Heart right ventricle (tissue), 16 donors: ENCODE data around the gene CDKAL1. TPM values are rescaled to one million over a fixed set of nuclear protein-coding genes. Genes with fewer than 3 reads are reported as not detected.
"Not testable (repeated sequence)": the region's sequence is repeated elsewhere in the genome, so short reads cannot be mapped to it uniquely, and the experiment has no call there.

ENCODE experiments used
- ATAC-seq, 8 donors: fragments of 200-7000 bp; cut with Tn5 transposase; one replicate each; pipeline ENCODE4 v1.9.1; 2020; ENCODE audit warnings: mild to moderate bottlenecking in 8 of 8, moderate library complexity in 8 of 8, moderate number of reproducible peaks in 1 of 8
- DNase-seq, 2 donors: peaks; one replicate each; pipeline ENCODE4 v3.0.0-alpha.2; 2020
- H3K27ac ChIP-seq, 10 donors: fragments of 200-600 bp; sonication (generic) in 2 of 10; one replicate each; pipeline versions ENCODE4 v1.5.0 to v1.8.0; 2020 to 2022; ENCODE audit warnings: mild to moderate bottlenecking in 3 of 10
- H3K27me3 ChIP-seq, 7 donors: fragments of 200-600 bp; one replicate each; pipeline ENCODE4 v1.8.0; 2021 to 2022; ENCODE audit warnings: mild to moderate bottlenecking in 2 of 7
- H3K36me3 ChIP-seq, 9 donors: fragments of 200-600 bp; sonication (generic) in 1 of 9; one replicate each; pipeline versions ENCODE4 v1.5.0 to v1.8.0; 2020 to 2022; ENCODE audit warnings: mild to moderate bottlenecking in 2 of 9
- H3K4me1 ChIP-seq, 9 donors: fragments of 200-600 bp; sonication (generic) in 1 of 9; one replicate each; pipeline versions ENCODE4 v1.5.0 to v1.8.0; 2020 to 2022; ENCODE audit warnings: mild to moderate bottlenecking in 4 of 9
- H3K4me3 ChIP-seq, 10 donors: fragments of 200-600 bp; sonication (generic) in 2 of 10; one replicate each; pipeline versions ENCODE4 v1.5.0 to v1.8.0; 2020 to 2022; ENCODE audit warnings: mild to moderate bottlenecking in 7 of 10, moderate library complexity in 2 of 10
- H3K9me3 ChIP-seq, 11 donors: fragments of 200-600 bp in 10 of 11; sonication (generic) in 2 of 11; one replicate each; pipeline versions ENCODE4 v1.5.0 to v1.8.0; 2013 to 2022; ENCODE audit warnings: mild to moderate bottlenecking in 2 of 11, control low read depth in 1 of 11, moderate library complexity in 1 of 11
- CTCF ChIP-seq, 9 donors: fragments of 200-600 bp; sonication (generic) in 2 of 9; IDR thresholded peaks; one replicate each; pipeline versions ENCODE4 v1.5.0 to v1.8.0; 2021 to 2022; ENCODE audit warnings: antibody characterized with exemption in 9 of 9, mild to moderate bottlenecking in 5 of 9, moderate library complexity in 1 of 9
- WGBS, 2 donors: extraction: QIAGEN DNeasy Blood & Tissue Kit; methylation state at CpG; one replicate each; pipeline ENCODE4 v1.1.7; 2013; ENCODE audit warnings: inconsistent platforms in 1 of 2; 5-methylcytosine and 5-hydroxymethylcytosine counted together
- intact Hi-C, 10 donors: fragments of 100-400 bp; cut with DNase I; formaldehyde crosslinking; loops; one replicate each; pipeline versions ENCODE4 v1.11.1 to v1.14.2; 2022
- polyA plus RNA-seq, 2 donors: library from polyadenylated mRNA; stranded (reverse); fragments of 200-250 nt; gene quantifications; one replicate each; pipeline ENCODE4 v1.2.3, GENCODE V29; 2013
- total RNA-seq, 10 donors: library from RNA; stranded (reverse); fragmentation: NEBNext Ultra II Directional in 3 of 10; extraction: Animal tissue kit (Norgen Biotek cat#: 25700) in 3 of 10; gene quantifications; one replicate each; pipeline versions ENCODE4 v1.2.1 to v1.2.4, GENCODE V29; 2021 to 2023
- donor health status: Arrhythmogenic right ventricular cardiomyopathy.
- donor health status: ischemic (EF 13 %, LVEDD 7.1; RV severe dilation, severe dysfunction).
- donor health status: healthy with polysubstance abuse.
- donor health status: DM: no; HTN: yes; CAD: no.
- donor health status: DM: no; HTN: no; CAD: no.
- donor health status: ischemic (EF 25% LVEDD 6.9; RV normal size, moderate dysfunction).
- donor health status: ischemic (EF 25% LVEDD 5.7; RV mildly dilated, moderate dysfunction).
- donor health status: healthy.
- donor health status: DM: yes; HTN: yes; CAD: no.
- donor health status: Ischemic cardiomyopathy.
- donor health status: ischemic (EF 35%, LVEDD 5.7; RV mildly dilated, moderate dysfunction).
- donor health status: nonischemic (EF 11% LVEDD 7.7; RV severe dilation, severe dysfunction).
- donor health status: DM: yes; HTN: yes; CAD: no.
- donor health status: PGD.
- donor health status: ischemic (EF 29% LVEDD 5.4; RV normal size, mild dysfunction).
- donor health status: nonischemic (EF 23%, LVEDD 6.1; RV moderate dilation, normal function).

The CDKAL1 gene
- total and polyA plus RNA-seq, 12 donors = 3.2 to 14.0 (median 10.6) TPM

GRCh38 chr6:20509212-20509611 lies 25.0 kb upstream of the CDKAL1 start:
- H3K9me3 ChIP-seq = peaks cover 0 to 3% (median 0%) of the 10 kb centered on the region in 11 donors
- H3K4me3 ChIP-seq = no peak overlapping the region
- no peaks in the 10 kb centered on the region for H3K27me3 ChIP-seq
- WGBS, 2 donors = 52 to 68% methylated on average over 2 of the region's 2 CpGs
- H3K36me3 ChIP-seq = no peaks in the 10 kb centered on the region
- no peaks in the 10 kb centered on the region for H3K4me1 ChIP-seq
- no peak overlapping the region for H3K27ac ChIP-seq
- no peak for TF ChIP-seq CTCF (IDR thresholded peaks at IDR 0.05)
- DNase-seq (no peak), ATAC-seq (no peak)
- intact Hi-C loops = loop anchor here in 1 of 10 donors (5.0 kb wide), 1 partner anchor 837 kb away; no protein-coding TSS in a partner anchor

GRCh38 chr6:20511852-20512251 lies 22.4 kb upstream of the CDKAL1 start:
- H3K36me3 ChIP-seq = no peaks in the 10 kb centered on the region
- ATAC-seq (no peak), DNase-seq (no peak)
- H3K9me3 ChIP-seq = no peaks in the 10 kb centered on the region
- intact Hi-C loops = no loop called here
- H3K27me3 ChIP-seq = no peaks in the 10 kb centered on the region
- WGBS, 2 donors = 85 to 87% methylated on average over 2 of the region's 2 CpGs
- H3K4me3 ChIP-seq = no peak overlapping the region
- TF ChIP-seq CTCF (IDR thresholded peaks at IDR 0.05) = no peak
- no peaks in the 10 kb centered on the region for H3K4me1 ChIP-seq
- no peak overlapping the region for H3K27ac ChIP-seq

GRCh38 chr6:20525208-20525607 lies 9.0 kb upstream of the CDKAL1 start:
- 72 to 79% methylated on average over 3 of the region's 3 CpGs for WGBS, 2 donors
- intact Hi-C loops = loop anchor here in 6 of 10 donors (5.0 to 10.0 kb wide), 4 partner anchors 123 to 433 kb away; partner anchors contain the start of gene E2F3 (in 2 of the 6)
- H3K4me3 ChIP-seq, DNase-seq, ATAC-seq, H3K9me3 ChIP-seq, H3K36me3 ChIP-seq, H3K27ac ChIP-seq, H3K27me3 ChIP-seq: not testable (repeated sequence)
- H3K4me1 ChIP-seq = peaks cover 0 to 11% (median 5%) of the 10 kb centered on the region in 9 donors

GRCh38 chr6:20529086-20529448 lies 5.2 kb upstream of the CDKAL1 start:
- not testable (repeated sequence) for H3K27me3 ChIP-seq, H3K27ac ChIP-seq, H3K36me3 ChIP-seq, H3K4me3 ChIP-seq, H3K9me3 ChIP-seq, DNase-seq
- ATAC-seq = peak in 7 of 8 donors; percentile 30 to 74 (median 57)
- peaks cover 0 to 16% (median 8%) of the 10 kb centered on the region in 9 donors for H3K4me1 ChIP-seq
- peak; percentile 41 to 78 (median 63) for TF ChIP-seq CTCF (IDR thresholded peaks at IDR 0.05)
- 29 to 41% methylated on average over 5 of the region's 5 CpGs for WGBS, 2 donors
- intact Hi-C loops = loop anchor here in 9 of 10 donors (1.0 to 10.0 kb wide), 8 partner anchors 127 to 437 kb away; partner anchors contain the start of gene E2F3 (in 4 of the 9)

GRCh38 chr6:20532881-20533280 lies 1.4 kb upstream of the CDKAL1 start:
- intact Hi-C loops = loop anchor here in 5 of 10 donors (2.0 to 5.0 kb wide), 3 partner anchors 131 to 441 kb away; partner anchors contain the start of gene E2F3 (in 4 of the 5)
- H3K9me3 ChIP-seq = no peaks in the 10 kb centered on the region
- H3K27me3 ChIP-seq = no peaks in the 10 kb centered on the region
- ATAC-seq (no peak), DNase-seq (no peak)
- no peak overlapping the region for H3K4me3 ChIP-seq
- peaks cover 0 to 29% (median 22%) of the 10 kb centered on the region in 9 donors for H3K4me1 ChIP-seq
- H3K36me3 ChIP-seq = peaks cover 0 to 10% (median 0%) of the 10 kb centered on the region in 9 donors
- WGBS, 2 donors = 94 to 100% methylated on average over 1 of the region's 1 CpG
- H3K27ac ChIP-seq = no peak overlapping the region
- no peak for TF ChIP-seq CTCF (IDR thresholded peaks at IDR 0.05)
